H1 (cell line): Measurements from ENCODE around the gene FMN2. TPM values are rescaled to one million over a fixed set of nuclear protein-coding genes. Genes with fewer than 3 reads are reported as not detected.

Source experiments
- CTCF ChIA-PET: fragments of 300-600 bp; sonication (Branson Sonifier 250); formaldehyde crosslinking; loops from one replicate; lab custom pipeline; 2021; ENCODE audit not compliant: partially characterized antibody; lab: Charles Lee
- POLR2A ChIA-PET: fragments of 300-600 bp; sonication (Branson Sonifier 250); formaldehyde crosslinking; loops from one replicate; lab custom pipeline; 2021; ENCODE audit warnings: inconsistent platforms; ENCODE audit not compliant: partially characterized antibody; lab: Charles Lee
- DNase-seq, 2 experiments: peaks; one replicate each; pipeline versions ENCODE4 v3.0.0 to v3.0.0-alpha.2; 2010 to 2022; ENCODE audit warnings: low spot score in 2 of 2, low read depth in 1 of 2, mixed read lengths in 1 of 2
- FAIRE-seq: peaks from 2 replicates; lab custom pipeline; 2011; peaks lifted over from hg19 to GRCh38; lab: Jason Lieb, UNC
- H2AFZ ChIP-seq: 2 replicates; pipeline ENCODE4 v1.8.1; 2012; ENCODE audit warnings: low read length, inconsistent platforms
- H2AK5ac ChIP-seq: 2 replicates; pipeline ENCODE4 v1.6.1; 2013; ENCODE audit warnings: low read depth, low read length
- H2BK120ac ChIP-seq: replicated peaks from 2 replicates; pipeline ENCODE3; 2013; ENCODE audit warnings: low read depth, low read length, inconsistent platforms
- H2BK12ac ChIP-seq: 2 replicates; pipeline ENCODE4 v1.6.1; 2013; ENCODE audit warnings: low read depth, low read length
- H2BK15ac ChIP-seq: 2 replicates; pipeline ENCODE4 v1.6.1; 2013; ENCODE audit warnings: low read length
- H2BK20ac ChIP-seq: 2 replicates; pipeline ENCODE4 v1.6.1; 2013; ENCODE audit warnings: low read length
- H2BK5ac ChIP-seq: 2 replicates; pipeline ENCODE4 v1.6.1; 2013; ENCODE audit warnings: low read depth, low read length
- H3K14ac ChIP-seq: 2 replicates; pipeline ENCODE4 v1.6.1; 2013; ENCODE audit warnings: inconsistent platforms; ENCODE audit not compliant: insufficient read length
- H3K18ac ChIP-seq: 2 replicates; pipeline ENCODE4 v1.6.1; 2013; ENCODE audit warnings: low read length; ENCODE audit errors: extremely low read depth
- H3K23ac ChIP-seq: 2 replicates; pipeline ENCODE4 v1.6.1; 2013; ENCODE audit warnings: inconsistent platforms; ENCODE audit not compliant: insufficient read length
- H3K23me2 ChIP-seq: 2 replicates; pipeline ENCODE4 v1.6.1; 2013; ENCODE audit warnings: low read depth, low read length
- H3K27ac ChIP-seq: 2 replicates; pipeline ENCODE4 v1.6.1; 2011; ENCODE audit warnings: low read depth, low read length, inconsistent platforms
- H3K27me3 ChIP-seq, 4 experiments: replicated peaks in 1 of 4; 1 replicate in 1 of 4; 2 replicates in 3 of 4; pipeline versions ENCODE4 v1.6.1 to v1.8.1; 2011 to 2013; ENCODE audit warnings: low read length in 3 of 4, mild to moderate bottlenecking in 3 of 4, inconsistent platforms in 2 of 4, mixed read lengths in 2 of 4, moderate library complexity in 1 of 4; ENCODE audit not compliant: control insufficient read depth in 3 of 4, insufficient read depth in 3 of 4; ENCODE audit errors: extremely low read depth in 1 of 4
- H3K36me3 ChIP-seq, 4 experiments: 2 replicates each; pipeline versions ENCODE4 v1.6.1 to v1.8.1; 2011 to 2013; ENCODE audit warnings: mild to moderate bottlenecking in 4 of 4, low read length in 3 of 4, moderate library complexity in 2 of 4, control low read depth in 1 of 4, inconsistent platforms in 1 of 4; ENCODE audit not compliant: insufficient read depth in 4 of 4, control insufficient read depth in 2 of 4
- H3K4ac ChIP-seq: replicated peaks from 2 replicates; pipeline ENCODE3; 2013; ENCODE audit warnings: low read length, low read depth, mixed read lengths, inconsistent platforms; ENCODE audit not compliant: insufficient read length
- H3K4me1 ChIP-seq, 4 experiments: replicated peaks in 1 of 4; 1 replicate in 1 of 4; 2 replicates in 3 of 4; pipeline versions ENCODE4 v1.6.1 to v1.8.1; 2011 to 2013; ENCODE audit warnings: low read length in 3 of 4, inconsistent platforms in 2 of 4, mixed read lengths in 1 of 4; ENCODE audit not compliant: insufficient read depth in 4 of 4, control insufficient read depth in 3 of 4
- H3K4me2 ChIP-seq, 2 experiments: 2 replicates each; pipeline versions ENCODE4 v1.6.1 to v1.8.1; 2011 to 2013; ENCODE audit warnings: low read depth in 2 of 2, low read length in 2 of 2, control low read depth in 1 of 2, inconsistent platforms in 1 of 2, mild to moderate bottlenecking in 1 of 2; ENCODE audit not compliant: insufficient read depth in 1 of 2
- H3K4me3 ChIP-seq, 4 experiments: fragments of 200-600, 300-600 bp in 1 of 4; sonication (generic), shearing (Covaris generic), sonication (Bioruptor Twin) in 1 of 4; 2 replicates each; pipeline versions ENCODE4 v1.5.1 to v1.8.1; 2011 to 2016; ENCODE audit warnings: low read length in 4 of 4, low read depth in 3 of 4, control low read depth in 2 of 4, inconsistent platforms in 2 of 4, mild to moderate bottlenecking in 2 of 4, mixed read lengths in 1 of 4, moderate library complexity in 1 of 4; ENCODE audit not compliant: insufficient read depth in 2 of 4; ENCODE audit errors: extremely low read depth in 1 of 4
- H3K56ac ChIP-seq: replicated peaks from 2 replicates; pipeline ENCODE3; 2013; ENCODE audit warnings: low read depth, mild to moderate bottlenecking, mixed read lengths, low read length, inconsistent platforms; ENCODE audit not compliant: insufficient read length
- H3K79me1 ChIP-seq: 2 replicates; pipeline ENCODE4 v1.6.1; 2013; ENCODE audit warnings: low read depth, low read length, control low read depth
- H3K79me2 ChIP-seq, 2 experiments: 2 replicates each; pipeline versions ENCODE4 v1.6.1 to v1.8.1; 2012 to 2013; ENCODE audit warnings: low read length in 2 of 2, mild to moderate bottlenecking in 2 of 2, inconsistent platforms in 1 of 2; ENCODE audit not compliant: insufficient read depth in 2 of 2, control insufficient read depth in 1 of 2
- H3K9ac ChIP-seq, 4 experiments: replicated peaks in 1 of 4; 1 replicate in 1 of 4; 2 replicates in 3 of 4; pipeline versions ENCODE4 v1.6.1 to v1.8.1; 2011 to 2013; ENCODE audit warnings: low read depth in 3 of 4, low read length in 3 of 4, control low read depth in 2 of 4, mild to moderate bottlenecking in 2 of 4, moderate library complexity in 2 of 4, inconsistent platforms in 1 of 4; ENCODE audit errors: extremely low read depth in 1 of 4
- H3K9me3 ChIP-seq, 2 experiments: 2 replicates each; pipeline versions ENCODE4 v1.6.1 to v1.8.1; 2012 to 2013; ENCODE audit warnings: mild to moderate bottlenecking in 2 of 2, moderate library complexity in 2 of 2, control low read depth in 1 of 2, inconsistent platforms in 1 of 2, low read depth in 1 of 2, low read length in 1 of 2, mixed read lengths in 1 of 2; ENCODE audit not compliant: insufficient read depth in 2 of 2
- H4K20me1 ChIP-seq, 2 experiments: replicated peaks in 1 of 2; 2 replicates each; pipeline versions ENCODE3 to v1.8.1; 2011 to 2013; ENCODE audit warnings: inconsistent platforms in 2 of 2, low read length in 2 of 2, mild to moderate bottlenecking in 1 of 2; ENCODE audit not compliant: insufficient read depth in 2 of 2, control insufficient read depth in 1 of 2
- H4K5ac ChIP-seq: 2 replicates; pipeline ENCODE4 v1.6.1; 2013; ENCODE audit warnings: low read length, low read depth, mixed read lengths, inconsistent platforms; ENCODE audit not compliant: insufficient read length
- H4K8ac ChIP-seq: 2 replicates; pipeline ENCODE4 v1.8.0; 2013; ENCODE audit warnings: mild to moderate bottlenecking, moderate library complexity, low read length, inconsistent platforms; ENCODE audit not compliant: insufficient read depth; ENCODE audit errors: extremely low read depth
- H4K91ac ChIP-seq: replicated peaks from 2 replicates; pipeline ENCODE3; 2013; ENCODE audit warnings: low read length, mixed read lengths, inconsistent platforms; ENCODE audit not compliant: insufficient read length
- CBX5 ChIP-seq: fragments of 300-800, 300-1000 bp; sonication (generic); IDR thresholded peaks from 2 replicates; pipeline ENCODE4 v1.7.1; 2016; ENCODE audit warnings: antibody characterized with exemption, low read length, low read depth
- CBX8 ChIP-seq: fragments of 300-800, 300-1000 bp; sonication (generic); IDR thresholded peaks from 2 replicates; pipeline ENCODE4 v1.7.1; 2016; ENCODE audit warnings: low read depth, low read length, borderline replicate concordance
- EGR1 ChIP-seq: IDR thresholded peaks from 2 replicates; pipeline ENCODE4 v1.6.1; 2011; ENCODE audit warnings: low read depth, low read length, borderline replicate concordance
- FOSL1 ChIP-seq: IDR thresholded peaks from 2 replicates; pipeline ENCODE4 v1.6.1; 2011; ENCODE audit warnings: mild to moderate bottlenecking, low read depth, low read length, moderate library complexity; ENCODE audit not compliant: insufficient read depth
- HDAC6 ChIP-seq: IDR thresholded peaks from one replicate; pipeline ENCODE4 v1.7.1; 2012; ENCODE audit warnings: low read depth, mild to moderate bottlenecking, inconsistent platforms, low read length, moderate library complexity
- NRF1 ChIP-seq: IDR thresholded peaks from 2 replicates; pipeline ENCODE4 v1.6.1; 2011; ENCODE audit warnings: mild to moderate bottlenecking, low read depth, low read length, improper control_type of control experiment
- polyA plus RNA-seq, 7 experiments: library from polyadenylated mRNA; depleted of rRNA in 3 of 7; stranded (reverse) in 5 of 7; unstranded in 2 of 7; fragments of >200 nt in 5 of 7; fragments of 200-250 nt in 2 of 7; gene quantifications; 1 replicate in 5 of 7; 2 replicates in 1 of 7; 4 replicates in 1 of 7; pipeline versions ENCODE4 v1.2.1 to v1.2.3, GENCODE V29; 2011 to 2013; ENCODE audit warnings: missing spikeins in 2 of 7, mixed read lengths in 2 of 7
- total RNA-seq: library from RNA; stranded (reverse); fragmentation: NEBNext Ultra II Directional; extraction: Animal tissue kit (Norgen Biotek cat#: 25700); gene quantifications from 2 replicates; pipeline ENCODE4 v1.2.1, GENCODE V29; 2021

FMN2 gene
- total and polyA plus RNA-seq, 2 of the 8 experiments (the other 6 are each of a cell fraction or from before 2014, with no cell fraction given), result 0.83 to 2.0 TPM

- H3K4ac ChIP-seq, result no peak overlapping the region
- no peaks in the 10 kb centered on the region for H3K79me2 ChIP-seq
- no peak overlapping the region for H2BK12ac ChIP-seq
- no peak overlapping the region for H3K27ac ChIP-seq
- no peak overlapping the region for H4K91ac ChIP-seq
- no peak overlapping the region for H3K9ac ChIP-seq
- H2BK120ac ChIP-seq, result no peak overlapping the region
- CTCF ChIA-PET, result interaction anchor here (0.7 to 1.0 kb wide), 2 partner anchors 65 to 81 kb away, joined by 3 read pairs; no protein-coding TSS in a partner anchor
- no peak overlapping the region for H2BK5ac ChIP-seq
- H3K18ac ChIP-seq, result no peak overlapping the region
- POLR2A ChIA-PET, result no interaction called here
- no peak overlapping the region for H3K56ac ChIP-seq
- TF ChIP-seq NRF1, result no peak
- no peak for TF ChIP-seq EGR1
- TF ChIP-seq FOSL1, result no peak
- TF ChIP-seq CBX8, result no peak
- TF ChIP-seq CBX5, result no peak
- TF ChIP-seq HDAC6, result no peak
- TF ChIP-seq, all 59 proteins: peak for 0
- 0 out of 8 replicates have a peak, but pooled peaks cover 0 to 2% (median 0%) of the 10 kb centered on the region in 4 experiments for H3K36me3 ChIP-seq
- H2BK15ac ChIP-seq, result no peak overlapping the region
- H3K23ac ChIP-seq, result no peak overlapping the region
- no peaks in the 10 kb centered on the region for H3K23me2 ChIP-seq
- H4K8ac ChIP-seq, result no peak overlapping the region
- no peak overlapping the region for H3K14ac ChIP-seq
- no peak overlapping the region for H3K4me3 ChIP-seq
- H3K4me2 ChIP-seq, result no peak overlapping the region
- H3K4me1 ChIP-seq, result peaks cover 0 to 6% (median 3%) of the 10 kb centered on the region in 4 experiments; a peak in 3 of 7 replicates
- H3K79me1 ChIP-seq, result no peaks in the 10 kb centered on the region
- H3K27me3 ChIP-seq, result no peaks in the 10 kb centered on the region
- H4K5ac ChIP-seq, result no peak overlapping the region
- DNase-seq, result no peak
- H3K9me3 ChIP-seq, result no peaks in the 10 kb centered on the region
- H2BK20ac ChIP-seq, result no peak overlapping the region
- no peak for FAIRE-seq
- no peaks in the 10 kb centered on the region for H4K20me1 ChIP-seq
- H2AFZ ChIP-seq, result no peak overlapping the region
- no peak overlapping the region for H2AK5ac ChIP-seq
Measured at GRCh38 chr1:240070188-240070587, 21.5 kb upstream of the FMN2 start.
